CD4-positive, alpha-beta T cell treated with Interleukin-15 for 1 hour (primary cell): ENCODE measurements around the gene CHRNA4.

Source experiments
- DNase-seq: peaks from one replicate; pipeline ENCODE4 v3.0.0-alpha.2; 2020

The CHRNA4 gene

DNA sequence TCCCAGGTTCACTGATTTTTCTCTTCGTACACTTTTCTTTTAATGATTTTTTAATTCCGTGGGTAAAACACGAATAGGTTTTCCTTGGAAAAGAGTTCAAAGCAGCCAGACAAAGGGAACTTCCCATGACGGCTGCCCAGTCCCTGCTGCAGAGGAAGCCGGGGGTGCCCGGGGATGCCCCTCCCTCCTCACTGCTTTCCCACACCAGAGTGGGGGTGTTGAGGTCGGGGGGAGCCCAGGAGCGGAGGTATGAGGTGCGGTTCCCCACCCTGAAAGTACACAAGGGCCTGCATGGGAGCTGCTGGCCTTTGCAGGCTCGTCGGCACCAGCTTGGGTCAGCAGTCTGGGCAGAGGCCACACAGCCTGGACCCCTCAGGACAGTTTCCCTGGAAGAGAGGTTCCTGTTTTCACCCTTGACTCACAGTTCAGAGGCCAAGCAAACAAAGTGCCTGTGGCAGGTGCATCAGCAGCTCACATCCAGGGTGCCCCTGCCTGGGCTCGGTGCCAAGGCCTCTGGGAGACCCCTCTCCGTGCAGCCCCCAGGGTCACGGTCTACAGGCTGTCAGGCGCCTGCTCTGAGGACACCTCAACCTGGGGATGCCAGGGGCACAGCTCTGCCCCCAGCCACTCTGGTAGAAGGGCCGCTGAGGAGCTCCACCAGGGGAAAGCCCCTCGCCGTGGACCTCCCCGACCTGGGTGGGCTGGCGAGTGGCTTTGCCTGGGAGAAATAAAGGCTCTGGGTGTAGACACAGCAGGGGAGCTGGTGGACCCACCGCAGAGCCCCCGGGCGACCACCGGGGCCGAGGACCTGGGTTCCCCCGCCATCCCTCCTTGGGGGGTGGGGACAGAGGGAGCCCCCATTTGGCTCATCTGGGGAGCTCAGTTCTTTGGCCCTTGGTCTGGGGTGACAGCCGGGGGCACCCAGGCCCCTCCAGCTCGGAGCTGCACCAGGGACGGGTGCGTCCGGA is 15.4 kb upstream of the CHRNA4 start:
- no peak for DNase-seq

- no peak for DNase-seq
These were observed 14.3 kb upstream of the CHRNA4 start for GRCh38 chr20:63375438-63375837.

DNA sequence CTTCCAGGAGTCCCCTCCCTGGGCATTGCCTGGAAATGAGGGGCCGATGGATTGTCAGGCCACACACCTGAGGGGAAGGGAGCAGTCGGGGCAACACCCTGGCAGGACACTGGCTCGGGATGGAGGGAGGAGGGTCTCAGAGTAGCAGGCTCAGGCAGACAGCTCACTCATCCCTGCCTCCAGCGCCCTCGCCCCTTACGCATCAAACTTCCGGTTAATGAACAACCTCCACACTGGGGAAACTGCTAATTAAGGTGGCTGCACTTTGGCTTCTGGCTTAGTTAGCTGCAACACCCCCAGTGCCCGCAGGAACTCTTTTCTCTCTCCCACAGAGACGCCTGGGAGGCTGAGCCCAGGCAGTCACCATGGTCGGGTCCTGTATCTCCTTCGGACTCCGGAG is 13.4 kb upstream of the CHRNA4 start:
- no peak for DNase-seq

- DNase-seq = no peak
These were observed 12.8 kb upstream of the CHRNA4 start for GRCh38 chr20:63373996-63374395.

- no peak for DNase-seq
These were observed 12.1 kb upstream of the CHRNA4 start for GRCh38 chr20:63372971-63373885.

- DNase-seq = no peak
These were observed 10.2 kb upstream of the CHRNA4 start for GRCh38 chr20:63371291-63371865.

GRCh38 chr20:63370618-63371187 is 9.6 kb upstream of the CHRNA4 start:
- DNase-seq = no peak

- no peak for DNase-seq
These were observed 8.8 kb upstream of the CHRNA4 start for GRCh38 chr20:63369724-63370617.

GRCh38 chr20:63369024-63369530 is 7.9 kb upstream of the CHRNA4 start:
- no peak for DNase-seq

DNA sequence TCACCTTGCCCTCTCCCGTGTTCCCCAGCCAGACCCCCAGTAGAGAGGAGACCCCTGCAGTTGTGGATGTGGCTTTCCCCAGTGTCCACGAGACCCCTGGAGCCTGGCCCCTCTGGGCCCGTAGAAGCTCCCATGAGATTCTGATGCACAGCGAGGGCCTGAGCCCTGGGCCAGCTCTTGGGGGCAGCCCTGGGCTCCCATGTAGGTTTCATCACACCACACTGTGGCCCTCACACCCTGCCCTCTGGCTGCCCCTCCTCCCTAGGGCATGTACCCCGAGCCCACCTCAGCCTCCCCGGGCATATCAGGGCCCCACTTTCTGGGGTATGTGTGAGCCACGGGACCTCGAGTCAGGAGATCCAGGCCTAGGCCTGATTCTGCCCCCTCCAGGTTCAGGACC is 7.0 kb upstream of the CHRNA4 start:
- no peak for DNase-seq

GRCh38 chr20:63367446-63368055 is 6.4 kb upstream of the CHRNA4 start:
- no peak for DNase-seq

DNA sequence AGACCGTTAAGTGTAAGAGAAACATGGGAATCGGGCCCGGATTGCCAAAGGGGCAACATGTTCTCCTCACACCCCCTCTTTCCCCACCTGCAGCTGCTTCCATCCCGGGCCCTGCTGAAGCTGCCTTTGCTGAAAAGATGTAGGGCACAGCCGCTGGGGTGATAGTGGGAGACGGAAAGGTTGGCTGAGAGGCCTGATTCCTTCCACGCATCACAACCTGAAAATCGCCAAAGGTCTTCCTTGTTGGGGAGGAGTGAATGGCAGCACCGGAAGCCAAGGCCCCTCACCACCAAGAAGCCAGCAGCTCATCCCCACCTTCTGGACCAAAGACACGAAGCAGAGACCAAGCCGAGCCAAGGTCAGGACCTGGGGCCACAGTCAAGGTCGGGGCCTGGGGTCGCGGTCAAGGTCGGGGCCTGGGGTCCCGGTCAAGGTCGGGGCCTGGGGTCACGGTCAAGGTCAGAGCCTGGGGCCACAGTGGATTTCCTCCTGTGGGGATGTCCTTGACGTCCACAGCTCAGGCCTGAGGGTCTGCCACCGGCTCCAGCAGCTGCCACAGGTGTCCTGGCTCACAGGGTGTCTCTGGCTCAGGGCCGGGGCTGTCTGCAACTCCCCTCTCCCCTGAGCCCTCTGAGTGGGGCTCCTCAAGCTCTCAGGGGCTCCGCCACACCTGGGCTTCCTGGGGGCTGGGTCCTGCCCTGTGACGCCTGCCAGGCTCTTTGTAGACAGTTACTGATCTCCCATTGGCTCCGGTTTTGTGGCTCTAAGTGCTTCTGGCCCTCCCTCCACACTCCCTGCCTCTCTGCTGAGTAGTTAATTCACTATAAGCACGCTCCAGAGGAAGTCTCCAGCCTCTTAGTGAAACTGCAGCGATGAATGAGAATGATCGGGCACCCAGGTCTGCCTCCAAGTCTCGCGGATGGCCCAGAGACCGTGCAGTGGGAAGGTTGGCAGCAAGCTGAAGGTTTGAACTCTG is 5.5 kb upstream of the CHRNA4 start:
- DNase-seq = no peak

DNA sequence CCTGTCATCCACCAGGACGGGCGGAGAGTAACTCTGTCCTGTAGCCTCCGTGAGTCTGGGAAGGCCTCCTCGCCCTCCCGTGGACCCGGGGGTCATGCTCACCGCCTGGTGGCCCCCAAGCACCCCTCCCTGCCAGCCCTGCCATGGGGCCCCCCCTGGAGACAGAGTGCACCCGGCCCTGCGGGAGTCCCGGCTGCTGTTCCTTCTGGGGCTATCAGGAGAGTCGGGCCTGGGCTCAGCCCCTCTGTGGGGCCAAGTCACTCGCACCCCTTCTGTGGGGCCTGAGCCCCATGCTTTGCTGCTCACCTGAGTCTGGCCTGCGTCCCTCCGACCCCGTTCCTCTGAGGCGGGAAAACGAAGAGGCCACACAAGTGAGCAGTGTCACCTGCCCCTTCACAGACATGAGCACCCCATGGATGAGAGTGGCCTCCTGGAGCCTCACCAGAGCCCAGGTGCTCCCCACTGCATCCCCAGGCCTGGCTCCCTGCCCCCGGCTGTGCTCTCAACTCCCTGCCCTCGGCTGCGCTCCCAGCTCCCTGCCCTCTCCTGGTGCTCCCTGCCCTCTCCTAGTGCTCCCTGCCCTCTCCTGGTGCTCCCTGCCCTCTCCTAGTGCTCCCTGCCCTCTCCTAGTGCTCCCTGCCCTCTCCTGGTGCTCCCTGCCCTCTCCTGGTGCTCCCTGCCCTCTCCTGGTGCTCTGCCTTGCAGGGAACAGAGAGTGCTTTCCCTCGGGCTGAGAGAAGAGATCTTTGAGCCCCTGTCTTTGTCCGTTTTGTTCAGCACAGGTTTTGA is 4.6 kb upstream of the CHRNA4 start:
- DNase-seq = no peak

DNA sequence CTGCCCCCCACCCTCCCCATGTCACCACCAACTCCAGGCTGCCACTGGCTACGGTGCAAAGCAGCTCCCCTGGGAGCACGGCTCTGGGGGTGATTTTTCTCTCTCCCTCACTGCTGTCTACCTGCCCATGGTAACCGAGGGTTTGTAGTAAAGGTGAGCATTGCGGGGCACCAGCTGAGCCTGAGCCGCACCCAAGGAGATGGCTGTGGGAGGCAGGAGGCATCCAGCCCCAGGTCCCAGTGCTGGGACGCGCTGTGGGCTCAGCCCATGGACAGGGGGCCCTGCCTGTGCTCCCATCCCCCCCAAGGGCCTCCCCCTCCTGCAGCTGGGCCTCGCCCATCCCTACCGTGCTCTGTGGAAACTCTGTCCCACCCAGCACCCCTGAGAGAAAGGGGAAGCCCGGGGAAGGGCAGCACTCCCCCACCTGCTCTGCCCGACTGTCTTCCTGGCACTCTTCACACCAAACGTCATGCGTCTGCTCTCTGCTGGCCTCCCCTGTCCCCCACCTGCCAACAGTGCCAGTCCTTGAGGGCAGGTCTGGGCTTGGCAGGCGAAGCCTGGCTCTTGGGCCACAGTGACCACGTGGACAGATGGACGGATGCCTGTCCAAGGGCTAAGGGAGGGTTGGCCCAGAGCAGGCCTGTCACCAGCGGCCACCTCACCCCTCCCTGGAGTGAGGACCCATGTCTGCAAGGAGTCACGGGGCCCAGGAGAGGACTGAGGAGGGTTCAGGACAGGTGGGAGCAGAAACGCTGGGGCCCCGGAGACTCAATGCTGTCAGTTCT is 3.8 kb upstream of the CHRNA4 start:
- DNase-seq = no peak

DNA sequence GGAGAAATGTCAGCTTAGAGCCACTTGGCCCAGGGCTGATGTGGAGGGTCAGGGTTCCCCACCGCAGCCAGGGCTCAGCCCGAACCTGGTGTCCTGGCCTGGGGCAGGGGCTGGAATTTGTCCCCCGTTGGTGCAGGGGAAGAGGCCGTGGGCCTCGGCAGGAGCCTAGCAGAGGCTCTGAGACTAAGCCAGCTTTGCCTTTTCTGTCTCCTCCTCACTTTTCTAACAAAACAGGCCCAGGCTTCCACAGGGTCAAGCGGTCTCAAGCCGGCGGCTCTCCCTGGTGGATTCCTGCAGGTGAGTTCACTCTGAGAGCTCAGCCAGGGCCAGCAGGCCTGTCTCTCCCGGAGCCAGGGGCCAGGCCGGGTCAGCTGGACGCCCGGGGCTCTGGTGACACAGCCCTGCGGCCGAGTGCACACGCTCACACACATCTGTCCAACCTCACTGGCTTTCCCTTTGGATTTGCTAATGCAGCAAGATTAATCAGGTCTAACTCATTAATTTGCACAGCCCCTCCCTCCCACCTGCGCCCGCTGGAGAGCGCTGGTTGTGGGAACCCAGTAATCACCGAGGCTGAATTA is 2.9 kb upstream of the CHRNA4 start:
- no peak for DNase-seq

DNA sequence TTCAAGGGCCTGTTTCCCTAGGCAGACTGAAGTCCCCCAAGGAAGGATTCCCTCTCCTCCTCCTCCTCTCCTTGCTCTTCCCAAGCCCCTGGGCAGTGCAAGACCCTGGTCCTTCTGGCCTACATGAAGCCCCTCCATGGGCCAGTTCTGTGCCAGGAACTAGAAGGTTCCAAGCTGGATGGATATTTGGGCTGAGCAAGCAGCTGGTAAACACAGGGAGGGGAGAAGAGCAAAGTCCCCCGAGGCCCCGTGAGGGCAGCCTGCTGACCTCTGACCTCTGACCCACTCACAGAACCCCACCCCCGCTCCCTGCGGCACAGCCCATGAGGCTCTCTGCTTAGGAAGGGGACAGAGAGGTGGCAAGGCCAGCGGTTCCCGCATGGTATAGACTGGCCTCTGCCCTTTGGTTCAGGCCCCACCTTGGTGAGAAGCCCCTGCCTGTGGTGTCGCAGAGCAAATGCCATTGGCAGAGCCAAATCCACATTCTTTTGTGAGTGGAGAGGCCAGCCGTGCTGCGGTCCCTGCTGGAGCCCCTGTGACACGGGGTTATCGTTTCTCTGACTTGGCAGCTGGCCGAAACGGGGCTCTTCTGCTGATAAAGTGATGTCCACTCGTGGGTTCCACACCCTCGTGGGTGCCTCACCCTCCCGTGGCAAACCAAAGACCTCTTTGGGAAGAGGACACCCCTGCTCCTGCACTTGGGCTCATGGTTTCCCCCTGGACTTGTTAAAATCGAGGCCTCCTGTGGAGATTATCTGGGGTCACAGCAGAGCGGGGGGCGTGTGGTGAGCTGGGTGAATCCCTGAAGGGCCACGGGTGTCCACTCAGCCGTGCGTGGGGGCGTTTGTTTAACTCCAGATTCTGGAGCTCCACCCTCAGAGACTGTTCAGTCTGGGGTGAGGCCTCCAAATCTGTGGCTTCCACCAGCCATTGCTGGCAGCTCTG is 2.1 kb upstream of the CHRNA4 start:
- no peak for DNase-seq
